Breast epithelium (tissue), 3 donors: ENCODE results near the gene KCNH1.

Source experiments
- CTCF ChIP-seq, 3 donors: fragments of 450-650 bp; IDR thresholded peaks; one replicate each; pipeline ENCODE4 v1.5.1; 2016 to 2017; ENCODE audit warnings: antibody characterized with exemption in 3 of 3, mild to moderate bottlenecking in 3 of 3, moderate library complexity in 3 of 3
- POLR2A ChIP-seq: fragments of 450-650 bp; IDR thresholded peaks from one replicate; pipeline ENCODE4 v1.6.1; 2016; ENCODE audit warnings: antibody characterized with exemption, mild to moderate bottlenecking, moderate library complexity
- POLR2AphosphoS5 ChIP-seq, 3 donors: sonication (generic); formaldehyde crosslinking; IDR thresholded peaks; one replicate each; pipeline ENCODE4 v1.6.1; 2017; ENCODE audit warnings: antibody characterized with exemption in 3 of 3

DNA sequence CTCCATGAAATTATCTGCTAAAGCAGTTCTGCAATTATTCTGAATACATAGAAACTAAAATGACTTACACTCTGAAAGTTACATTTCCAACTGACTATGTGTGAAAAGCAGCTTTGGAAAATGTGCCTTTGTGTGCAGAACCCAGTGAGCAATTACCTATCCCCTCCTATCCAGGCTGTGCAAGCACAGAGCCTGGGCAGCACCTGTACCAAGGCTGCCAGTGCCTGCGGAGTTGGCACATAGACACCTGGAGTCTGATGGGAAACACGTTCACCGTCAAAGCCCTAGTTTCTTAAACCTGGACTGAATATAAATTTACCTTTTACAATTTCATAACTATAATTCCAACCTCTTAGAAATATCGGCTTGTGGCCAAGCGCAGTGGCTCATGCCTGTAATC lies 307.3 kb downstream of the KCNH1 start:
- TF ChIP-seq POLR2A: no peak
- no peak for TF ChIP-seq CTCF (IDR thresholded peaks at IDR 0.05)
- no peak for TF ChIP-seq POLR2AphosphoS5 (IDR thresholded peaks at IDR 0.05)
